GM19238 (cell line): ENCODE measurements around the gene COL4A1.

Source experiments
- DNase-seq: peaks from one replicate; pipeline ENCODE4 v3.0.0; 2011; ENCODE audit warnings: low spot score; ENCODE audit not compliant: insufficient read length

COL4A1 gene

GRCh38 chr13:110225003-110225402 lies 82.0 kb downstream of the COL4A1 start:
- DNase-seq = no peak

- no peak for DNase-seq
Observed at GRCh38 chr13:110224519-110224918, 82.4 kb downstream of the COL4A1 start.

- no peak for DNase-seq
Observed at GRCh38 chr13:110221406-110222117, 85.4 kb downstream of the COL4A1 start.

- no peak for DNase-seq
Observed at GRCh38 chr13:110220471-110220870, 86.5 kb downstream of the COL4A1 start.

GRCh38 chr13:110218581-110219201 lies 88.3 kb downstream of the COL4A1 start:
- DNase-seq = no peak

- no peak for DNase-seq
Observed at GRCh38 chr13:110217811-110218210, 89.1 kb downstream of the COL4A1 start.

GRCh38 chr13:110217085-110217484 lies 89.9 kb downstream of the COL4A1 start:
- DNase-seq = no peak

- no peak for DNase-seq
Observed at GRCh38 chr13:110216398-110217041, 90.4 kb downstream of the COL4A1 start.

GRCh38 chr13:110216006-110216397 lies 91.0 kb downstream of the COL4A1 start:
- no peak for DNase-seq

GRCh38 chr13:110215606-110216005 lies 91.4 kb downstream of the COL4A1 start:
- no peak for DNase-seq

- DNase-seq = no peak
Observed at GRCh38 chr13:110214637-110215036, 92.3 kb downstream of the COL4A1 start.

GRCh38 chr13:110213461-110214074 lies 93.4 kb downstream of the COL4A1 start:
- no peak for DNase-seq

GRCh38 chr13:110212529-110212928 lies 94.4 kb downstream of the COL4A1 start:
- no peak for DNase-seq

- DNase-seq = no peak
Observed at GRCh38 chr13:110211735-110212134, 95.2 kb downstream of the COL4A1 start.

- DNase-seq = no peak
Observed at GRCh38 chr13:110211046-110211445, 95.9 kb downstream of the COL4A1 start.

GRCh38 chr13:110210604-110210985 lies 96.4 kb downstream of the COL4A1 start:
- DNase-seq = no peak

- no peak for DNase-seq
Observed at GRCh38 chr13:110209950-110210603, 96.9 kb downstream of the COL4A1 start.

GRCh38 chr13:110208116-110208515 lies 98.8 kb downstream of the COL4A1 start:
- no peak for DNase-seq

- no peak for DNase-seq
Observed at GRCh38 chr13:110206996-110207395, 100.0 kb downstream of the COL4A1 start.

- DNase-seq = no peak
Observed at GRCh38 chr13:110206185-110206584, 100.8 kb downstream of the COL4A1 start.

GRCh38 chr13:110201114-110201513 lies 105.8 kb downstream of the COL4A1 start:
- no peak for DNase-seq
